K562 (cell line): Measurements from ENCODE around the gene CAST. TPM values are rescaled to one million over a fixed set of nuclear protein-coding genes. Genes with fewer than 3 reads are reported as not detected.
A peak's percentile ranks its signal among the peaks of the same experiment; 100 is the strongest.

ENCODE experiments used
- BRF1 ChIP-seq: IDR thresholded peaks from 3 replicates; pipeline ENCODE4 v1.6.1; 2011; ENCODE audit warnings: borderline replicate concordance, mild to moderate bottlenecking; ENCODE audit not compliant: insufficient read length; ENCODE audit errors: extremely low read depth
- CHD2 ChIP-seq: IDR thresholded peaks from 2 replicates; pipeline ENCODE4 v1.6.1; 2011; ENCODE audit warnings: low read depth, low read length
- CREBBP ChIP-seq: IDR thresholded peaks from one replicate; pipeline ENCODE4 v1.6.1; 2012; ENCODE audit warnings: low read depth, mild to moderate bottlenecking, control low read depth, inconsistent platforms, low read length
- CREM ChIP-seq: IDR thresholded peaks from 2 replicates; pipeline ENCODE4 v1.6.1; 2014; ENCODE audit warnings: antibody characterized with exemption, low read depth
- DIDO1 ChIP-seq: fragments of 450-650 bp; IDR thresholded peaks from 2 replicates; pipeline ENCODE4 v1.6.1; 2016; ENCODE audit warnings: low read depth, missing biosample characterization, missing genetic modification characterization
- DPF2 ChIP-seq: fragments of 450-650 bp; IDR thresholded peaks from 2 replicates; pipeline ENCODE4 v1.6.1; 2016
- FOXK1 ChIP-seq: sonication (generic); formaldehyde crosslinking; IDR thresholded peaks from 2 replicates; pipeline ENCODE4 v1.8.0; 2022; ENCODE audit warnings: missing genetic modification reagents, mild to moderate bottlenecking, borderline replicate concordance
- HIVEP1 ChIP-seq: fragments of 250-450 bp; sonication (Bioruptor Pico); IDR thresholded peaks from 2 replicates; pipeline ENCODE4 v1.4.0; 2020; ENCODE audit warnings: mild to moderate bottlenecking
- HMG20B ChIP-seq: fragments of 250-450 bp; sonication (Bioruptor Pico); IDR thresholded peaks from 2 replicates; pipeline ENCODE4 v1.5.0; 2021; ENCODE audit warnings: mild to moderate bottlenecking
- JUND ChIP-seq, 2 experiments: IDR thresholded peaks; 2 replicates in 1 of 2; 3 replicates in 1 of 2; pipeline ENCODE4 v1.6.1; 2011; ENCODE audit warnings: borderline replicate concordance in 2 of 2, low read depth in 2 of 2, low read length in 2 of 2, improper control_type of control experiment in 1 of 2, missing biosample characterization in 1 of 2, missing genetic modification characterization in 1 of 2, missing genetic modification reagents in 1 of 2
- MAZ ChIP-seq, 2 experiments: fragments of 450-650 bp in 1 of 2; sonication (generic) in 1 of 2; formaldehyde crosslinking; IDR thresholded peaks in 1 of 2; conservative IDR thresholded peaks in 1 of 2; 2 replicates each; pipeline versions ENCODE4 v1.4.0 to v1.5.0; 2020; ENCODE audit warnings: mild to moderate bottlenecking in 1 of 2, missing genetic modification reagents in 1 of 2
- MECOM ChIP-seq: fragments of 250-450 bp; sonication (Bioruptor Pico); IDR thresholded peaks from 2 replicates; pipeline ENCODE4 v1.8.0; 2022; ENCODE audit warnings: inconsistent platforms
- NFE2L1 ChIP-seq: fragments of 450-650 bp; IDR thresholded peaks from 2 replicates; pipeline ENCODE4 v1.6.1; 2016; ENCODE audit warnings: missing genetic modification characterization, low read depth, mild to moderate bottlenecking, missing compliant biosample characterization, moderate library complexity, borderline replicate concordance
- PHB ChIP-seq: fragments of 250-450 bp; sonication (Bioruptor Pico); IDR thresholded peaks from 2 replicates; pipeline ENCODE4 v1.5.0; 2021
- PHTF2 ChIP-seq: fragments of 250-450 bp; sonication (Bioruptor Pico); IDR thresholded peaks from 2 replicates; pipeline ENCODE4 v1.5.0; 2021; ENCODE audit warnings: mild to moderate bottlenecking
- RUNX1 ChIP-seq: sonication (generic); IDR thresholded peaks from 2 replicates; pipeline ENCODE4 v1.6.1; 2016; ENCODE audit warnings: antibody characterized with exemption, low read depth
- TRIM28 ChIP-seq: fragments of 450-650 bp; IDR thresholded peaks from 2 replicates; pipeline ENCODE4 v1.6.1; 2017
- YY1 ChIP-seq, 3 experiments: IDR thresholded peaks; 2 replicates each; pipeline ENCODE4 v1.6.1; 2011; ENCODE audit warnings: low read length in 2 of 3, mild to moderate bottlenecking in 2 of 3, moderate library complexity in 2 of 3, borderline replicate concordance in 1 of 3, control low read depth in 1 of 3, low read depth in 1 of 3; ENCODE audit not compliant: insufficient read depth in 3 of 3, insufficient replicate concordance in 2 of 3, control insufficient read depth in 1 of 3, insufficient read length in 1 of 3; ENCODE audit errors: extremely low read depth in 1 of 3
- ZFP1 ChIP-seq: fragments of 450-650 bp; formaldehyde crosslinking; IDR thresholded peaks from 2 replicates; pipeline ENCODE4 v1.4.0; 2020; ENCODE audit warnings: mild to moderate bottlenecking, mixed read lengths
- ZNF316 ChIP-seq: fragments of 450-650 bp; IDR thresholded peaks from 2 replicates; pipeline ENCODE4 v1.6.1; 2016
- ZNF354B ChIP-seq: fragments of 250-450 bp; sonication (Bioruptor Pico); IDR thresholded peaks from 2 replicates; pipeline ENCODE4 v1.4.0; 2020
- ZNF445 ChIP-seq: fragments of 250-450 bp; sonication (Bioruptor Pico); IDR thresholded peaks from 2 replicates; pipeline ENCODE4 v1.4.0; 2020; ENCODE audit warnings: low read depth, mild to moderate bottlenecking, moderate library complexity
- polyA plus RNA-seq, 8 experiments: library from polyadenylated mRNA; depleted of rRNA in 4 of 8; stranded (reverse) in 5 of 8; unstranded in 3 of 8; fragments of >200 nt; fragmentation: Nextera tagmentation in 2 of 8; fragmentation: Illumina TruSeq in 1 of 8; extraction: Ambion mirVana in 2 of 8; extraction: Trizol in 1 of 8; gene quantifications; 2 replicates each; pipeline versions ENCODE4 v1.2.1 to v1.2.3, GENCODE V29; 2011 to 2014; ENCODE audit warnings: inconsistent platforms in 1 of 8, missing spikeins in 1 of 8
- total RNA-seq, 7 experiments: library from RNA; depleted of rRNA in 6 of 7; stranded (reverse); fragments of >200 nt in 6 of 7; fragmentation: Illumina TruSeq in 2 of 7; extraction: Trizol in 2 of 7; gene quantifications; 2 replicates each; pipeline versions ENCODE4 v1.2.1 to v1.2.3, GENCODE V29; 2011 to 2021; ENCODE audit warnings: low replicate concordance in 1 of 7
- TF ChIP-seq, protein P1 (sequence below): fragments of 250-450 bp; sonication (Bioruptor Pico); IDR thresholded peaks from 2 replicates; pipeline ENCODE4 v1.8.0; 2022; ENCODE audit warnings: inconsistent platforms
- TF ChIP-seq, protein P2 (sequence below): sonication (generic); formaldehyde crosslinking; IDR thresholded peaks from 2 replicates; pipeline ENCODE4 v1.8.1; 2022; ENCODE audit warnings: missing genetic modification reagents
- TF ChIP-seq, protein P3 (sequence below), 2 experiments: IDR thresholded peaks; 2 replicates each; pipeline ENCODE4 v1.6.1; 2012; ENCODE audit warnings: improper control_type of control experiment in 2 of 2, low read depth in 2 of 2, low read length in 2 of 2, borderline replicate concordance in 1 of 2

The CAST gene
- total and polyA plus RNA-seq, 9 of the 15 experiments (the other 6 are each of a cell fraction or from before 2014, with no cell fraction given), result 55.5 to 136 (median 86.1) TPM

DNA sequence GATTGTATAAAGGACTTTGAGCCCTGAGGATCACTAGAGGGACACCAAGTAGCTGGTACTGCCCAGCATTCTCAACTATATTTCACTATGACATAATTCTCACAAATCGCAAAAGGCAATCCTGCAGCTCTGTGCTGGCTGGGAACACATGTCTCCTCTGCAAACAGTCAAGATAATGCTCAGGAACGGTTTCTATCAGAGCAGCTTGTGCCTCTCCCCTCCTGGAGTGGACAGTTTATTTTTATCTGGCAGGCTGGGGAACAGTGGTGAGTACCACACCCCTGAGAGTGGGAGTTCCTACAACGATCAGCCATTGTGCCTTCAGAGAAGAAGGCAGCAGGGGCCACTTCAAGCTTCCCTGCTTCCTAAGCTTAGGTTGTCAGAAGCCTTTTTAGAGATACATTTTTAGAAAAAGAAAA, 79.7 kb downstream of the CAST start (continued):
- TF ChIP-seq, protein P1, sequence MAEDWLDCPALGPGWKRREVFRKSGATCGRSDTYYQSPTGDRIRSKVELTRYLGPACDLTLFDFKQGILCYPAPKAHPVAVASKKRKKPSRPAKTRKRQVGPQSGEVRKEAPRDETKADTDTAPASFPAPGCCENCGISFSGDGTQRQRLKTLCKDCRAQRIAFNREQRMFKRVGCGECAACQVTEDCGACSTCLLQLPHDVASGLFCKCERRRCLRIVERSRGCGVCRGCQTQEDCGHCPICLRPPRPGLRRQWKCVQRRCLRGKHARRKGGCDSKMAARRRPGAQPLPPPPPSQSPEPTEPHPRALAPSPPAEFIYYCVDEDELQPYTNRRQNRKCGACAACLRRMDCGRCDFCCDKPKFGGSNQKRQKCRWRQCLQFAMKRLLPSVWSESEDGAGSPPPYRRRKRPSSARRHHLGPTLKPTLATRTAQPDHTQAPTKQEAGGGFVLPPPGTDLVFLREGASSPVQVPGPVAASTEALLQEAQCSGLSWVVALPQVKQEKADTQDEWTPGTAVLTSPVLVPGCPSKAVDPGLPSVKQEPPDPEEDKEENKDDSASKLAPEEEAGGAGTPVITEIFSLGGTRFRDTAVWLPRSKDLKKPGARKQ (CRISPR knock-in tag), result no peak
- TF ChIP-seq BRF1 (no peak), HIVEP1 (no peak), ZNF316 (no peak), ZFP1 (no peak), ZNF445 (CRISPR knock-in tag) (no peak), PHTF2 (CRISPR knock-in tag) (no peak), TRIM28 (no peak), MECOM (CRISPR knock-in tag) (no peak), DPF2 (peak; percentile 79), NFE2L1 (tag) (no peak), CREM (peak; percentile 51; the same call in 1 of the 2 replicates), CHD2 (no peak), YY1 (IDR thresholded peaks at IDR 0.05; ENCODE audit: borderline replicate concordance in 1 of 3, control insufficient read depth in 1 of 3, extremely low read depth in 1 of 3, insufficient read depth in 3 of 3, insufficient read length in 1 of 3, insufficient replicate concordance in 2 of 3, low read depth in 1 of 3, low read length in 2 of 3) (peak; percentile 45 to 89 (median 45)), RUNX1 (no peak), MAZ (CRISPR knock-in tag; conservative IDR thresholded peaks at IDR 0.05 in 1 of 2, IDR thresholded peaks at IDR 0.05 in 1 of 2) (0 out of 4 replicates have a peak, but pooled peaks of 1 of the 2 experiments have one; percentile 48), DIDO1 (tag) (no peak), FOXK1 (CRISPR knock-in tag) (no peak), JUND (IDR thresholded peaks at IDR 0.05; ENCODE audit: borderline replicate concordance, low read depth, low read length) (peak; percentile 67), JUND (tag; IDR thresholded peaks at IDR 0.05; ENCODE audit: borderline replicate concordance, low read depth, low read length) (peak; percentile 62; the same call in 1 of the 3 replicates), HMG20B (CRISPR knock-in tag) (no peak), CREBBP (no peak), PHB (CRISPR knock-in tag) (no peak), ZNF354B (no peak)
- TF ChIP-seq, protein P2, sequence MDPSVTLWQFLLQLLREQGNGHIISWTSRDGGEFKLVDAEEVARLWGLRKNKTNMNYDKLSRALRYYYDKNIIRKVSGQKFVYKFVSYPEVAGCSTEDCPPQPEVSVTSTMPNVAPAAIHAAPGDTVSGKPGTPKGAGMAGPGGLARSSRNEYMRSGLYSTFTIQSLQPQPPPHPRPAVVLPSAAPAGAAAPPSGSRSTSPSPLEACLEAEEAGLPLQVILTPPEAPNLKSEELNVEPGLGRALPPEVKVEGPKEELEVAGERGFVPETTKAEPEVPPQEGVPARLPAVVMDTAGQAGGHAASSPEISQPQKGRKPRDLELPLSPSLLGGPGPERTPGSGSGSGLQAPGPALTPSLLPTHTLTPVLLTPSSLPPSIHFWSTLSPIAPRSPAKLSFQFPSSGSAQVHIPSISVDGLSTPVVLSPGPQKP, result no peak
- TF ChIP-seq, protein P3, sequence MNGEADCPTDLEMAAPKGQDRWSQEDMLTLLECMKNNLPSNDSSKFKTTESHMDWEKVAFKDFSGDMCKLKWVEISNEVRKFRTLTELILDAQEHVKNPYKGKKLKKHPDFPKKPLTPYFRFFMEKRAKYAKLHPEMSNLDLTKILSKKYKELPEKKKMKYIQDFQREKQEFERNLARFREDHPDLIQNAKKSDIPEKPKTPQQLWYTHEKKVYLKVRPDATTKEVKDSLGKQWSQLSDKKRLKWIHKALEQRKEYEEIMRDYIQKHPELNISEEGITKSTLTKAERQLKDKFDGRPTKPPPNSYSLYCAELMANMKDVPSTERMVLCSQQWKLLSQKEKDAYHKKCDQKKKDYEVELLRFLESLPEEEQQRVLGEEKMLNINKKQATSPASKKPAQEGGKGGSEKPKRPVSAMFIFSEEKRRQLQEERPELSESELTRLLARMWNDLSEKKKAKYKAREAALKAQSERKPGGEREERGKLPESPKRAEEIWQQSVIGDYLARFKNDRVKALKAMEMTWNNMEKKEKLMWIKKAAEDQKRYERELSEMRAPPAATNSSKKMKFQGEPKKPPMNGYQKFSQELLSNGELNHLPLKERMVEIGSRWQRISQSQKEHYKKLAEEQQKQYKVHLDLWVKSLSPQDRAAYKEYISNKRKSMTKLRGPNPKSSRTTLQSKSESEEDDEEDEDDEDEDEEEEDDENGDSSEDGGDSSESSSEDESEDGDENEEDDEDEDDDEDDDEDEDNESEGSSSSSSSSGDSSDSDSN (IDR thresholded peaks at IDR 0.05; ENCODE audit: borderline replicate concordance in 1 of 2, low read depth in 2 of 2, low read length in 2 of 2), result 0 out of 4 replicates have a peak, but pooled peaks of 1 of the 2 experiments have one; percentile 51
